NCI-H1417 (cell line): ENCODE measurements around the gene DLG2.
"Not testable (repeated sequence)": the region's sequence is repeated elsewhere in the genome, so short reads cannot be mapped to it uniquely, and the experiment has no call there.

Experiments used
- DNase-seq, 3 experiments: peaks; one replicate each; lab custom pipeline; 2025; lab: John Stamatoyannopoulos, UW

Gene DLG2

DNA sequence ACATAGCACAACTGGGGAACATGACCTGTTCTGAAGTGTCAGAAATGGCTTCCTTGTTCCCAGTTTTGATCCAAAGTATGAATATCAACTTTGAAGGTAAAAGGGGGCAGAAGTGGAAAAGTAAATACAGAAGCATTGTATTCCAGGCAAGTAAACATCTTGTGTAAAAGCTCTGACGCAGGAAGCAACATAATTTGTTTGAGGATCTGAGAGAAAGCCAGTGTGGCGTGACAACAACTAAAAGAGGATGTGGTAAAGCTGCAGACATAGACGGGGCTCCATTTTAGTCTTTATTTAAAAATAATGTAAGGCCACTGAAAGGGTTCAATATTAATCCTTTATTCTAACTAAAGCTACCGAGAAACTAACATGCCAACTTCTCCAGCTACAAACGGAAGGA is 310.2 kb downstream of the DLG2 start:
- peak in 2 of 3 experiments; percentile 13 to 51 for DNase-seq

DNA sequence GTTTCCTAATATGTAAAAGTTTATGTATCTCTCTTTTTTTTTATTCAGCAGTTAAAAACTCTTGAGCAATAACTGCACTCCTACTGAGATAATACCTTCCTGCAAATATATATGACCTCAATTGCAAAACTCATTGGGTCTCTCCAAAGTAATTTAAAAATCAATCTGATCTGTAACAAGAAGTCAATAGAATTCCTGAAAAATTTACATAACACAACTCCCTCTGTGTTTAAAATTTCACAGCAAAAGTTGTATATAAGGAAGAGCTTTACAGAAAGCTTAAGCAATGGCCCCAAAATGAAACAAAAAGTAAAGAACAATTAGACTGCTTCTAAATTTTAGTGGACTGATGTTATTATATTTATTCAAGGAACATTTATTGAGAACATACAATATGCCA is 313.4 kb downstream of the DLG2 start:
- DNase-seq: no peak

DNA sequence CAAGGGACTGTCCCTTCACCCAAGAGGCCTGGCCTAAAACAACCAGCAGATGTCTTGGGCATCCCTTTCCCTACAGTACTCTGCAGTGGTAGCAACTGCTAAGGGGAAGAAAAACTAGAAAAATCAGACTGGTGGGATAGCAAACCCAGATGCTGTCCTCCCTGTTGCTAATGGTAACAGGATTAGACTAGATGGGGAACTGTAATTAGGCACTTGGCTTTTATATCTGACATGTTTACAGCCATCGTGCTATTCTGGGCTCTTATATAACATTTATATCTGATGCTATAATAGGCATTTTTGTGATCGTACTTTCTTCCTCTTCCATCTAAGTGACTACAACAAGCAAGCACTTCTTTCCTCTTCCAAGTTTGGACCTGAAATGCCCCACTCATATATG is 316.7 kb downstream of the DLG2 start:
- DNase-seq: peak in 2 of 3 experiments; percentile 12 to 68

DNA sequence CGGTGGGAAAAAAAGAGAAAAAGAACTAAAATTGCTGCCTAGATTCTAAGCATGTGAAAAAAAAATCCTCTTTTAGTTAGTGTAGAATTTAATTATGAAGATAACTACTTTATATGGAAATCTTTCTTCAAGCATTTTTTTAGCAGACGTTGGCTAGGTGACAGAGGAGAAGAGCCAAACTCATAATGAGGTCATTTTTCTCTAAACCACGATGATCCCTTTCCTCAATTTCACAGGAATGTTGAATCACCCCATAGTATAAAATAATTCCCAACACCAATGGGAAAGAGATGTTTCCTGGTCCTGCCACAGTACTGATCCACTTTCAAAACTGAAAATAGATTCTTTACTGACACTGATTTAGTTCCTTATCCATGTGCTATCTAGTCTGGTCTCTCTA is 319.8 kb downstream of the DLG2 start:
- DNase-seq: no peak

DNA sequence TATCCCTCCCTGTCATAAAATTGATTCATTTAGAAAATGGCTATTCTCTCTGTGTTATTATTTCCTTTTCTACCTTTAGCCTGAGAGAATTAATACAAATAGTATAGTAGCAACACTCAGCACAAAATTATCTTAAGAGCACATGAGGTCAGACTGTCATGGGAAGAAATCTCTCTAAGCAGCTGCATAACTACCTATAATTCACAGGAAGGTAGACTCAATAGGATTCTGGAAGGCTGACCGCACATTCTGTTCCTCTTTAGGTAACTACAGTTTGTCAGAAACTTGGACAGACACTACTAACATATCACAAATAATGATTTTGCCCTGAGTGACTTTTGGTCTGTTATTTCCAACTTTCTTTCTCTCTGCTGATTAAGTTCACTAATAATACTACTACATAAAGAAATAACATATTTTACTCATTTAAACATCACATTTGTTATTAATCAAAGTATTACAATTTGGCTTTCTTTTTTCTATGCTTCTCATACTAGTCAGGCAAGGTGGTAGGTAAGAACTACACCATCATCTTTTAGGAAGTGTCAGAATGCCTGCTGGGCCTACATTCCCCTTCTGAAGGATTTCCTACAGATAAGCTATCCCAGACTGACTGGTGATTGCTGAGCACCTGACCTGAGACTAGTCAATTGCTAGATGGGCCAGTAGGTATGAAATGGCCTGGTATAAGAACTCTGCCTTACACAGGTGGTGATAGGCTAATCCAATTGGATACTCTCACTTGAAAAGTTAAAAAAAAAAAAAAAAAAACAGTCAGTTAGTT is 325.1 kb downstream of the DLG2 start:
- no peak for DNase-seq

DNA sequence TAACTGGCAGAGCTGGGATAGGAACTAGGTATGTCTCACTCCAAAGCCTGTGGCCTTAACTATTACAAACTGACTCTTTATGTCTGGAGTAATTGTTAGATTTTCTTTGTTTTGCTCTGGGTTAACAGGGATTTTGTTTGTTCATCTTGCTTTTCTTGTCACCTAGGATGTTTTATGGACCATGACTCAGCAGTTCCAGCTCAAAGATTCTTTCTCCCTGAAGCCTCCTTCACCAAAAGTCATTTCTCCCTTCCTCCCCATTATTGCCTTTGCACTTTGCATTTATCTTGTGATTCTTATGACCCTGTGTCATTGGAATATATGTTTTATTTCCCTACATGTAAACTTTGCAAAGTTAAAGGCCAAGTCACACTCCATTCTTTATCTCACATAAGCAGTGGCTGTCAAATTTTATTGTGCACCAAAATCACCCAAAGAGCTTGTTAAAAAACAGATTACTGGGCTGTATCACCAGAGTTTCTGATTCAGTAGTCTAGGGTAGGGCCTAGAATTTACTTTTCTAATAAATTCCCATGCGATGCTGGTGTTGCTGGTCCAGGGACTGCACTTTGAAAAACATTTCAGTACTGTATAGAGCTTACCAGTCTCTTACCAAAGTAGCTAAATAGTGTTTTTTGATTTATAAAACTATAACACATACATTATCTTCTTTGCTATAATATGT is 327.7 kb downstream of the DLG2 start:
- peak in 1 of 3 experiments; percentile 42 for DNase-seq

DNA sequence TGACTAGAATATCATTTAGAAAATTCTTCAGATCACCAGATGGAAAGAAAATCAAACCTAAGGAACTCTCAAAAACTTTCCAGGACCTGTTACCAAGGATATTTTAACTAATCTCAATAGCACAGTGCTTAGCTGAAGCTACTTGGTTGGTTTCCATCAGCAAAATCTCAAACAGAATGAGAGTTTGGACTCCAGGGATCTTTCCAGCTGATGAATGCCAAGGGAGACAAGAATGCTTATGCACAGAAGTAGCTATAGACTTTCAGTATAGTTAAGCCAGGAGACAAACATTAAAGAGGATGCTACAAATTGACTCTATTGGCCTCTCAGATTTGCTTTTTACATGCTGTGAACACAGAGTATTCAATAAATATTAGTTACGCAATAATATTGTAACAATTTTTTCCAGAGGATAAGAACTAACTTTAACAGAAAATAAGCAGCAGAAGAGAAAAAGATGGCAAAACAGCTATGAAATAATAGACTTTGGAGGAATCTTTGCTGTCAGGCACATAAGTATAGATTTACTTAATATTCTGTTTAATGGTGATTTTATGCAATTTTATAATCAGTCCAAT is 331.4 kb downstream of the DLG2 start:
- DNase-seq: no peak

DNA sequence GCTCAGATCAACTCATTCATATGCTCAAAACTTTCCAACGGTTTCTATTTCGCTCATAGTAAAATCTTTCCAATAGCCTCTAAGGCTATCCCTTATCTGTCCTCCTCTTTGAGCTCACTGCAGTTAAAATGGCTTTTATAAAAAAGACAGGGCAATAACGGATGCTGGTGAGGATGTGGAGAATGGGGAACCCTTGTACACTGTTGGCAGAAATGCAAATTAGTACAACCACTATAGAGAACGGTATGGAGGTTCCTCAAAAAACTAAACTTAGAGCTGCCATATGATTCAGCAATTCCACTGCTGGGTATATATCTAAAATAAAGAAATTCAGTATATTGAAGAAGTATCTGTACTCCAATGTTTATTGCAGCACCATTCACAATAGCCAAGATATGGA is 345.6 kb downstream of the DLG2 start:
- no peak for DNase-seq

DNA sequence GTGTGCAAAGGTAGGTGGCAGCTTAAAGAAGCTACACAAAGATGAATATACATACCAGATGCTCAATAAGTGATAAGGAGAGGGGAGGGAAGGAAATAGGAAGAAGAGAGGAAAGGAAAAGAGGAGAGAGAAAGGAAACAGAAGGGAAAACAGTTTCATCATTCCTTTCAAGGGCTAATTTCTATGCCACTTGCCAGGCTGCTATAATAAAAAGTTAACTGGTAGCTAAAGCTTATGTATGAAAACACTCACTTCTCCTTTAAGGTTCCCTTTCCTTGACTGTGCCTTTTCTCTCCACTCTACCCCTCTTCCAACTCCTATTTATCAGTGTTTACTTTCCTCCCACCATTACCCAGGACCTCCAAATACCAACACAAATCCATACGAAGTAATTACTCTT is 347.9 kb downstream of the DLG2 start:
- DNase-seq: no peak

DNA sequence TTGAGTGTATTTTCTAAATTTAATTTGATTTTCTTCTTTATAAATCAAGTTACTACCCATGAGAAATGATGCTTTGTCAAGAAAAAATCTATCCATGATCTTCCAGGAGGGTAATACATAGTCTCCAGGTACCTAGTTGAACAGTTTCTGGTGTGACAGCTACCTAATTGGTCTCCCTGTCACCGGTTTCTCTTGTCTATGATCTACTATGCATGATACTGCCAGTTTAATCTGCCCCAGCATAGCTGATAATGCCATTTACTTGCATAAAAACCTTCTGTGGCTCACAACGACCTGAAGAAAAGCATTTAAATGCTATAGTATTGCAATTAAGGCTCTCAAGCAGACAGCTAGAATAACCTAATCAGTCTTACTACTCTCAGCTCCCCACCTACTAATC is 349.5 kb downstream of the DLG2 start:
- no peak for DNase-seq

DNA sequence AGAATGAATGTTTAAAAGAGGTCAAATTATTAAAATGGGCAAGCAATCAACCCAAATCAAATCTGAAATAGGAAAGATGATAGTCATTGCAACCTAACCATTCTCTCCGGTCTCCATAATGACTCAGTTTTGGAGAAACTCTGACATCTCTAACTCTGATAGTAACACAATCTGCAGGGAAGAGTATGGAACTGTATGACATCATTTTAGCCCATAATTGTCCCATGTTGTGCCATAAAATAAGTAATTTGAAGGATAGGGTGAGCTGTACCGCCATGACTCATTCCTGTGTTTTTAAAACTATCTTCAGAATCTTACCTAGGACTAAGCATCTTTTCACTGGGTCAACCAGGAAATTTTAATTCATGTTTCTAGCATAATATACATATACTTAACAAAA is 350.8 kb downstream of the DLG2 start:
- no peak for DNase-seq

DNA sequence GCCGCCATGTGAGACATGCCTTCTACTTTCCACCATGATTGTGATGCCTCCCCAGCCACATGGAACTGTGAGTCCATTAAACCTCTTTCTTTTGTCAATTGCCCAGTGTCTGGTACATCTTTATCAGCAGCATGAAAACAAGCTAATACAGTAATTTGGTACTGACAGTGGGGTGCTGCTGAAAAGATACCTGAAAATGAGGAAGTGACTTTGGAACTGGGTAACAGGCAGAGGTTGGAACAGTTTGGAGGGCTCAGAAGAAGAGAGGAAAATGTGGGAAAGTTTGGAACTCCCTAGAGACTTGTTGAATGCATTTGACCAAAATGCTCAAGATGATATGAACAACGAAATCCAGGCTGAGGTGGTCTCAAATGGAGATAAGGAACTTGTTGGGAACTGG is 356.8 kb downstream of the DLG2 start:
- DNase-seq: not testable (repeated sequence)

DNA sequence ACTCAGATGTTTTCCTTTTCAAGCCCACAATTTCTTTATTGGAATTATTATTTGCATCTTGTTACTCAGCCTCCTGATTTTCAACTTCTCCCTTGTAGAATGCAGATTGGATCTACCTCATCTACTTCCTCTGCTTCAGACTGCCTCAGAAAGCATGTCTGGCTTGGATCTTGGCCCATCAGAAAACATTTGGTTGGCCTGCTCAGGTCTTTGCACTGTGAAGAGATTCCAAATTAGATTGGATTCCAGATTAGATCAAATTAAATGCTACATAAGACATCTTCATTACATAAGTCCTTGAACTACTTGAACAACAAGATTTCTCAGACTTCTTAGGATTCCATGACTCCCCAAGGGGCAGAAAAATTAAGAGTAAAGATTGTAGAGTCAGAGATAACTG is 358.0 kb downstream of the DLG2 start:
- DNase-seq: no peak

DNA sequence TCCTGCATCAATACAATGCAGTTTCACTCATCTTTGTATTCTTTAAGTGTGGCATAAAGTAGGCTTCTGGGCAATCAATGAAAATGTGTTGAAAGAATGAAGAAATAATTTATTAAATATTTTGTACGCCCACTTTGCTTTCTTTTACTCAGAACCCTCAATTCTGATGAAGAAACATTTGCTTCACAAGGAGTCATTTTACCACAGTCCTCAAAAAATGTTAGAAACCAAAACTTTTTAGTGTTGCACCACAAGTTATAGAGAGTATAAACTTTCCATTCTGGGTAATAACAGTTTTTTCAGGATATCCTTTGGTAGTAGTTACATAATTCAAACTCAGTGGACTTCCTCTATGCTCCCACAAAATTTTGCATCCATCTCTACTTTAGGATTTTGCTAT is 360.5 kb downstream of the DLG2 start:
- DNase-seq: no peak

DNA sequence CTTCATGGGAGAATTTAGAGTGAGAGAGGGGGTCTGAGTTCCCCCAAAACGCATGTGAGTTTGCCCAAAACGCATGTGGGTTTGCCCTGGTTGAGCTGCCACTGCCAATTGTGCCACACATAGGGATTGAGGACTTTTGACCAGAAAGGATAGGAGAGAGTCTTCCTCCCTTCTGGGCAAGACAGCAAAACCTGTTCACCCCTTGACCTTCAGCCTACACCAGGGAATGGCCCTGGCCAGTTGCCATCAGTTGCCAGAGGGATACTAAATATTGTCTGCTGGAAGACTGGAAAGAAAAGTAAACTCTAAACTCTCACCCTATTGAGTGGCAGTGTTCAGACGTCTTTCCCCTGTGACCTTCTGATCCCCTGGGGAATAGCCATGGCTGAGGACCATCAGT is 363.8 kb downstream of the DLG2 start:
- DNase-seq: no peak

DNA sequence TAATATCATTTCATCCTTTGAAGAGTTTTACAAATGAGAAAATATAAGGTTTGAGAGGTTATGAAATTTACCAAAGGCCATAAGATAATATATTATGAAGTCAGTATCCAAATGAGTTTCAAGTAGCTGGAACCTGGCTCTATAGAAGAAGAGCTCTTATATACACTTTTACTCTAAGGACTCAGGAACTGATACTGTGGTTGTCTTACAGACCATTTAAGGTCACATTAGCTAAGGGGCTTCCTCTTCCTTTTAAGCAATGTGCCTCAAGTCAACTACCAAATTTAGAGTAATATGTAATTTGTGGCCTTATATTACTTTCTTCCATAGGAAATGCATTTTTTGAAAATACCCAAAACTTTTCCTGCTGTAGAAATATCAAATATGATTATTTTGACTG is 369.3 kb downstream of the DLG2 start:
- DNase-seq: no peak

DNA sequence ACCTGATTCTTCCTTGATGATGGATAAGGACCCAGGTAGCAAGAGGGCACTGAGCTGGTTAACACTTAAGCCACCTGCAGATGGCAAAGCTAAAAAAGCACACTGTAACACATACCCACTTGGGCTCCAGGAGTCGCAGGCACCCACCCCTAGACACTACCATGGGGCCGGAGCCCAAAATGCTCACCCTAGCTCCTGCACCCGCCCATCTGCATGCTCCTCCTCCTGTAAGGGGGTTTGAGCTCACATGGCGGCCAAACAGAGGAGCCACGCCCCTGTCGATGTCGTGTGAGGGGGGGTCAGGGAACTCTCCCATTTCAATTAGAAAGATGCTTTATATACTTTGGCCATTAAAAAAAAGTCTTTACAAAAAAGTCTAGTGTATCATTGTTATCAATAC is 370.7 kb downstream of the DLG2 start:
- no peak for DNase-seq

DNA sequence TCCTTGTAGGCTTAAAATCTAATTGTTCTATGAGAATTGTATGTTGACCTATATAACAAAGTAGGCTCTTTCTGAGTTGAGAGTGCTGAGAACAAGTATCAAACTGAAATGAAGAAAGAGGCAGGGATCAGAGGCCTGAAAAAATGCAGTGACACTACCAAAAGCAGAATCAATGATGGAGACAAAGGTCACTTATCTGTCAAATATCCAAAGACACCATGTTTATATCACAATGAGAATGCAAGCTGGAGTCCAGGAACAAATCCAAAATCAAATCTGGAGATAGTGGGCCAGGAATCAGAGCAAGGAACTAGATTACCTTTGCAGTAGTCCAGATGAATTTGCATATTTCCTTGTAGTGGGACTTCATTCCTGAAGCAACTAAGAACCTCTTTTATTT is 377.7 kb downstream of the DLG2 start:
- no peak for DNase-seq

DNA sequence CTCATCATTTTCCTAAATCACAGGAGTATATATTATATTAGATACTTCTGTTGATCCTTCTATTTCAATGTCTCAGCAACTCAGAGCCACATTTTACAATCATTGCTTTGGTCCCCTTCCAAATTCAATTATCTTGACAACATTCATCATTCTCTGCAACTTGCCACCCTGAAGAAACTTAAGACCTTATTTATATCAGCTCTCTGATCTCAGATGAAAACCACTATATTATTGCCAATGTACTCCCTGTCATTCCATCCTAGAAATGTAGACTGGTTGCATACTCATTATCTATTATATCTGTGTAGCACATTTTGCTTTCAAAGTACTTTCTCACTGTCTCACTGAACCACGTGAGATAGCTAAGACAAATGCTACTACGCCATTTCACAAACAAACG is 379.3 kb downstream of the DLG2 start:
- no peak for DNase-seq

DNA sequence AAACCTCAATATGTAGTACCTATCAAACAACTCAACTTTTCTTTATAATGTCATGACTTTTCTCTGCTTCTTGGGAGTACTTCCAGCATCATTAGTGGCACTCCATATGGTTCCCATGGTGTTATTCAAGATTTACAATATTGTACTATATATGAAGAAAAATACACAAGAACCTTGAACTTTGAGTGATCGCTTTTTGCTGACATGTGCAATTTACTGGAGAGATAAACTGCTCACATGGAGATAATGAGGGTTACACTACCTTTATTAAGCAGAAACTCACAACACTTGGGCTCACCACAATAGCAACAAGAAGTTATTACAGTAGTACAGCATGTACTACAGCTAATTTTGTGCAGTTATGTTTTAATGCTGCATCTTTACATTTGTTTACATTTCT is 388.2 kb downstream of the DLG2 start:
- no peak for DNase-seq

DNA sequence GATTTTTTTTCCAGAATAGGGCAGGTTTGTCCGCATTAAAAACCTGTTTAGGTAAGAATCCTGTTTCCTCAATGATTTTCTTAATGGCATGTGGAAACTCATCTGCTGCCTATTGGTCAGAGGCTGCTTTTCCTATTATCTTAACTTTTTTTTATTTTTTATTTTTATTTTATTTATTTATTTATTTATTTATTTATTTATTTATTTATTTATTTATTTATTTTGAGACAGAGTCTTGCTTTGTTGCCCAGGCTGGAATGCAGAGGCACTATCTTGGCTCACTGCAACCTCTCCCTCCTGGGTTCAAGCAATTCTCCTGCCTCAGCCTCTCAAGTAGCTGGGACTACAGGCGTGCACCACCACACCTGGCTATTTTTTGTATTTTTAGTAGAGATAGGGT is 389.1 kb downstream of the DLG2 start:
- not testable (repeated sequence) for DNase-seq

DNA sequence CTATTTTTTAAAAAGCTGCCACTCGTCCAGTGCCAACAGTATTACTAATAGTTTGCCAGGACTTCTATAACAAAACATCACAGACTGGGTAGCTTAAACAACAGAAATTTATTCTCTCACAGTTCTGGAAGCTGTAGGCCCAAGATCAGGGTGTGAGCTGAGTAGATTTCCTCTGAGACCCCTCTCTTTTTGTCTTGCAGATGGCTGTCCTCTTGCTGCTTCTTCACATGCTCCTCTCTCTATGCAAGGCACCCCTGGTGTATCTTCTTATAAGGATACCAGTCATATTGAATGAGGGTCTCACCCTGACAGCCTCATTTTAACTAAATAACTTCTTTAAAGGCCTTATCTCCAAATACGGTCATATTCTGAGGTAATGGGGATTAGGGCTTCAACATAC is 390.9 kb downstream of the DLG2 start:
- no peak for DNase-seq

DNA sequence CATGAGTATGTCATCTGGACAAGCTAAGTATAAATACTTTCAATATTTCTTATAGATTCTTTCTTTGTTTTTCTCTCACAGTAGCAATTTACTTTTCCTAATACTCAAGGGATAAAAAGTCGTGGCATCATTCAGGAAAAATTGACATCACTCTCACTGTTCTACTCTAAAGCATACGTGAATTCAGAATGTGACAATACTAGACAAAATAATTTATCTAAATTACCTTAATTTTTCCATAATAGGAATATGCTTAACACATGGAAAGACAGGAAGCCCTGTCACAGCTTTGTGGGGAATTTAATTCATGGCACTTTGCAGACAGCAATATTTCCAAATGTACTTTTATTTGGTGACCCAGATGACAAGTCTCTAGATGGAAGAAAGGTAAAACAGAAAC is 394.6 kb downstream of the DLG2 start:
- DNase-seq: no peak
